Activated CD4-positive, alpha-beta T cell treated with anti-CD3 and anti-CD28 coated beads, Interleukin-2, amount 50 U/mL, for 1 hour (primary cell): Measurements from ENCODE around the gene PABPC1L2A.
"Not testable (repeated sequence)": the region's sequence is repeated elsewhere in the genome, so short reads cannot be mapped to it uniquely, and the experiment has no call there.

Source experiments
- DNase-seq: peaks from one replicate; pipeline ENCODE4 v3.0.0-alpha.2; 2020

The PABPC1L2A gene

GRCh38 chrX:73079024-73079562 is at the start of gene PABPC1L2A:
PABPC1L2A (minus strand) TSS chrX:73079512; CDS start chrX:73079386, 126 bp downstream.
- DNase-seq: not testable (repeated sequence)

DNA sequence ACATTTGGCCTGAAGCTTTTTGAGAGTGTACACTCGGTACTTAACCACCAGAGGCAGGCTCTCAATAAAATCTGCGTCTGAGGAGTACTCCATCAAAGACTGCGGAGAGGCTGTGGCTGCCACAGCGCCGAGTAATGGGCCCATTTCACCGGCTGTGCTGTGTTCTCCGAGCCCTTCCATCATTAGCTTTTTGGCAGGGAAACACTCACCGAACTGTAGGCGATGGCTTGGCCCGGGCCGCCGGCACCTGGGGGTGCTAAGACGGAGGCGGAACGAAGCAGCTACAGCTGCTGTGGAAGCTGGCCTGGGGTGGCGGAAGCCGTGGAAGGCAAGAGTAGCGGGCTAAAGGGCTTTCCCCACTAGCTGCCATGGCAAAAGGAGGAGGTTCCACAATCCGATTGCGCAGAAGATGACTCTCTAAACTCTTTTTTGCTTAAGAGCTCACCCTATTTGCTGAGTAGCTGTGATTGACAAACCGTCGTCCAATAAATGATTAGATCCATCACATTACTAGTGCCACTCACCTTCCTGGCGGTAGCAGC is 48.5 kb upstream of the PABPC1L2A start:
- no peak for DNase-seq

DNA sequence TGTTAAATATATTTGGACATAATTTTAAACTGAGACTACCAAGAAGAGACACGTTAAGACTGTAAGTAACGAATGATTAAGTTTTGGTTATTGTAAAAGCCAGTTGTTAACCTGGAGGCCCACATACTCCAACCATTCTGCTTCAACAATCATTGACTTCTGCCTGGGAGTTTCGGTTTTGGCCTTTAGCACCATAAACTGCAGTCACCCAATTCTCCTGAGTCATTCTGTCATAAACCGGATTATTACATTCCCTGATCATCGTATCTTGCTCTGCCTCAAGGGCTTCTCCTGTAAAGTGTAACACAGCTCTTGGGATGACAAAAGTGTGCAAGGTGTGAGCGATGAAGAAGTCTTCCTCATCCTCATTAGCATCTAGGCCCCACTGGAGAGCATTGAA is 46.9 kb upstream of the PABPC1L2A start:
- DNase-seq: no peak

- not testable (repeated sequence) for DNase-seq
Measured at GRCh38 chrX:73099505-73099904, 20.2 kb upstream of the PABPC1L2A start.

- DNase-seq: not testable (repeated sequence)
Measured at GRCh38 chrX:73086766-73087165, 7.5 kb upstream of the PABPC1L2A start.

DNA sequence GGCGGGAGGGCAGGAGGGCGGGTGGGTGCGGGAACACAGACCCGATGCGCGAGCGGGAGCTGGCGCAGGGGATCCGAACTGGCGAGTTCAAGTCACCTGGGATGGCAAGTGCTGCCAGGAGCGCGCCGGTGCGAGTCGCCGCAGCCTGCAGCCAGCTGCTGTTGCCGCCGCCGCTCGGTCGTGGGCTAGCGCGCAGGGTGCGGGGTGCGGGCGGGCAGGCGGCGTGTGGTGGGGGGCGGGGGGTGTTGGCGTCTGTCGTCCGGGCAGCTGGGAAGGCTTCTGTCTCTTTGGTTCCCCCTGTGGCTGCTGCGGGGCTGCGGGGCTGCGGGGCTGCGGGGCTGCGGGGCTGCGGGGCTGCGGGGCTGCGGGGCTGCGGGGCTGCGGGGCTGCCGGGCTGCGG is 572 bp upstream of the PABPC1L2A start:
- not testable (repeated sequence) for DNase-seq

DNA sequence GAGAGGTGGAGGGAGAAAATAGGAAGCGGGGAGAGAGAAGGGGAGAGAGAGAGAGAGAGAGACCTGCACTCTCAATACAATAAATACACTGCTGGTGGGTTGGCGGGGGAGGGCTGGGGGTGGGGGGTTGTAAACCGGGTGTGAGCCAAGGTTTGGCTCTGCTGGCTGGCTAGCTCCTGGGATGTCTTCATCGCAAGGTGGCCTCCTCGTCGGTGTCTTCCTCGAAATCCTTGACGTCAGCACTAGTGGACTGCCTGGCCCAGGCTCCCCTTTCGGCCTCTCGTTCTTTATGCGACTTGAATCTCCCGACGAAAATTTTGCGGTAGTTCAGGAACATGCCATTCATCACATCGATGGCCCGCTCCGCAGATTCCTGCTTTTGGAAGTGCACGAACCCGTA is 715 bp downstream of the PABPC1L2A start:
- not testable (repeated sequence) for DNase-seq

DNA sequence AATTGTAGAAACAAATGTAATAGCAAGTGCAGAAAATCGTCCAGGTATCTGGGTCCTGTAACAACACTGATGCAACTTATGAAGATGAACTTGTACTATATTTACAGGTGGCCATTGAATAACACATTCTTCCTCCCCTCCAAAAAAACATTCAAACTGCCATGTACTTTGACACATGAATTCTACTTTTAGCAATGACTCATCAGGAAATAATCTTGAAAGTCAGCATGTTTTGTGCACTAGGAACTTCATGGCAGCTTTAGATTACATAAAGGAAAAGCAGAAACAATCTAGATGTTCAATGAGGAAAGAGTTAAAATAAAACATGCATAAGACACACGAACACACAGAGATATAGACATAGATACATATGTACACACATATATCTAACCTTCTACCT is 2.5 kb downstream of the PABPC1L2A start:
- DNase-seq: no peak

GRCh38 chrX:73069365-73070035 is 9.8 kb downstream of the PABPC1L2A start:
- no peak for DNase-seq

DNA sequence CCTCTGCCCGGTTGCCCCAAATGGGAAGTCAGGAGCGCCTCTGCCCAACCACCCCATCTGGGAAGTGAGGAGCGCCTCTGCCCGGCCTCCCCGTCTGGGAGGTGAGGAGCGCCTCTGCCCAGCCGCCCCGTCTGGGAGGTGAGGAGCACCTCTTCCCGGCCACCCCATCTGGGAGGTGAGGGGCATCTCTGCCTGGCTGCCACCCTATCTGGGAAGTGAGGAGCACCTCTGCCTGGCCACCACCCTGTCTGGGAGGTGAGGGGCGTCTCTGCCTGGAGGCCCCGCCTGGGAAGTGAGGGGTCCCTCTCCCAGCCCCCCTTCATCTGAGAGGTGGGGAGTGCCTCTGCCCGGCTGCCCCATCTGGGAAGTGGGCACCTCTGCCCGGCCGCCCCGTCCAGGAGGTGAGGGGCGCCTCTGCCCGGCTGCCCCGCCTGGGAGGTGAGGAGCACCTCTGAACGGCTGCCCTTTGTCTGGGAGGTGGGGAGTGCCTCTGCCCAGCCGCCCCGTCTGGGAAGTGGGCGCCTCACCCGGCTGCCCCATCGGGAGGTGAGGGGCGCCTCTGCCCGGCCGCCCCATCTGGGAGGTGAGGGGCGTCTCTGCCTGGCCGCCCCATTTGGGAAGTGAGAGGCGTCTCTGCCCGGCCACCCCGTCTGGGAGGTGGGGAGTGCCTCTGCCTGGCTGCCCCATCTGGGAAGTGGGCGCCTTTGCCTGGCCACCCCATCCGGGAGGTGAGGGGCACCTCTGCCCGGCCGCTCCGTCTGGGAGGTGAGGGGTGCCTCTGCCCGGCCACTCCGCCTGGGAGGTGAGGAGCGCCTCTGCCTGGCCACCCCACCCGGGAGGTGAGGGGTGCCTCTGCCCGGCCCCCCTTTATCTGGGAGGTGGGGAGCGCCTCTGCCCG is 10.6 kb downstream of the PABPC1L2A start:
- no peak for DNase-seq

DNA sequence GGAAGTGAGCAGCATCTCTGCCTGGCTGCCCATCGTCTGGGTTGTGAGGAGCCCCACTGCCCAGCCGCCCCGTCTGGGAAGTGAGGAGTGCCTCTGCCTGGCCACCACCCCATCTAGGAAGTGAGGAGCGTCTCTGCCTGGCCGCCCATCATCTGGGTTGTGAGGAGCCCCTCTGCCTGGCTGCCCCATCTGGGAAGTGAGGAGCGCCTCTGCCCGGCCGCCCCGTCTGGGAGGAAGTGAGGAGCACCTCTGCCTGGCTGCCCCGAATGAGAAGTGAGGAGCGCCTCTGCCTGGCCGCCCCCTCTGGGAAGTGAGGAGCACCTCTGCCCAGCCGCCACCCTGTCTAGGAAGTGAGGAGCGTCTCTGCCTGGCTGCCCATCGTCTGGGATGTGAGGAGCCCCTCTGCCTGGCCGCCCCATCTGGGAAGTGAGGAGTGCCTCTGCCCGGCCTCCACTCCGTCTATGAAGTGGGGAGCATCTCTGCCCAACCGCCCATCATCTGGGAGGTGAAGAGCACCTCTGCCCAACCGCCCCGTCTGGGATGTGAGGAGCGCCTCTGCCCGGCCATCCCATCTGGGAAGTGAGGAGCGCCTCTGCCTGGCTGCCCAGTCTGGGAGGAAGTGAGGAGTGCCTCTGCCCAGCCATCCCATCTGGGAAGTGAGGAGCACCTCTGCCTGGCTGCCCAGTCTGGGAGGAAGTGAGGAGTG is 11.4 kb downstream of the PABPC1L2A start:
- not testable (repeated sequence) for DNase-seq

- DNase-seq: no peak
Measured at GRCh38 chrX:73028876-73029275, 50.4 kb downstream of the PABPC1L2A start.
